ENCODE data around the gene CSF2RB. TPM values are rescaled to one million over a fixed set of nuclear protein-coding genes. Genes with fewer than 3 reads are reported as not detected.
A peak's percentile ranks its signal among the peaks of the same experiment; 100 is the strongest.

CSF2RB gene
- total RNA-seq, 4 donors from 2014 or later: 3.9 to 13.6 (median 4.7) TPM

DNA sequence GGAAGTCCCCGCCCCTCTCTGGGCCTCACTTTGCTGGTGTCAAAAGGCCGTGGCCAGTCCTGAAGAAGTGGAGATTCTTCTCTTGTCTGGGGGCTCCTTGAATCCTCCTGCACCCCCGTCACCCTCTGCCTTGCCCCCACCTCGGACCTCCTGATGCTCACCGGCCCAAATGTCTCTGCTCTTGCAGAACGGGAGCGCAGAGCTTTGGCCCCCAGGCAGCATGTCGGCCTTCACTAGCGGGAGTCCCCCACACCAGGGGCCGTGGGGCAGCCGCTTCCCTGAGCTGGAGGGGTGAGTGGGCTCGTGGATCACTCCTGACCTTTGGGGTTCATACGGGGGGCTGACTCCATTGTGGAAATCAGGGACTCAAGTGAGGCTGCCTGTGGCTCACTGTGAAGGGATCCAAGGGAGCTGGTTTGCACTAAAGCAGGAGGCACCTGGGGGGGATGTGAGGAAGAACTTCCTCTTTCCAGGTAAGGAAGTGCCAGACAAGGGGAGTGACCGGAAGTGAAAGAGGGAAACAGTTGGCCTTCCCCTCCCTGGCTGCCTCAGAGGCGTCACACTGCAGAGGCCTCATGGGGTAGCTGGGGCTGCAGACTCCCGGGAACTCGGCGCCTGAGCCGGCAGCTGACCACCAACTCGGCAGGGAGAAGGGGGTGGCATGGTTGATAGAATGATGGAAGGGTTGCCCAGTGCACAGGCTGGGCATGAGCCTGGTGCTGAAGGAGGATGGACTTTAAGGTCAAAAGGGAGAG is 23.1 kb downstream of the CSF2RB start:
- 80% methylated on average over 14 of the region's 20 CpGs for WGBS
- peak in 1 of 2 donors; percentile 74 for DNase-seq (ENCODE audit: low spot score in 2 of 2)
- Histone ChIP-seq H3K4me1 (no peaks in the 10 kb centered on the region), H3K4me3 (no peak overlapping the region), H3K36me3 (peaks cover 3% of the 10 kb centered on the region), H3K9me3 (no peaks in the 10 kb centered on the region), H3K27ac (no peak overlapping the region), H3K27me3 (no peaks in the 10 kb centered on the region)
- TF ChIP-seq POLR2AphosphoS5 (IDR thresholded peaks at IDR 0.05) (no peak), EP300 (IDR thresholded peaks at IDR 0.05) (no peak), POLR2A (IDR thresholded peaks at IDR 0.05) (no peak)
- TF ChIP-seq, protein P1, sequence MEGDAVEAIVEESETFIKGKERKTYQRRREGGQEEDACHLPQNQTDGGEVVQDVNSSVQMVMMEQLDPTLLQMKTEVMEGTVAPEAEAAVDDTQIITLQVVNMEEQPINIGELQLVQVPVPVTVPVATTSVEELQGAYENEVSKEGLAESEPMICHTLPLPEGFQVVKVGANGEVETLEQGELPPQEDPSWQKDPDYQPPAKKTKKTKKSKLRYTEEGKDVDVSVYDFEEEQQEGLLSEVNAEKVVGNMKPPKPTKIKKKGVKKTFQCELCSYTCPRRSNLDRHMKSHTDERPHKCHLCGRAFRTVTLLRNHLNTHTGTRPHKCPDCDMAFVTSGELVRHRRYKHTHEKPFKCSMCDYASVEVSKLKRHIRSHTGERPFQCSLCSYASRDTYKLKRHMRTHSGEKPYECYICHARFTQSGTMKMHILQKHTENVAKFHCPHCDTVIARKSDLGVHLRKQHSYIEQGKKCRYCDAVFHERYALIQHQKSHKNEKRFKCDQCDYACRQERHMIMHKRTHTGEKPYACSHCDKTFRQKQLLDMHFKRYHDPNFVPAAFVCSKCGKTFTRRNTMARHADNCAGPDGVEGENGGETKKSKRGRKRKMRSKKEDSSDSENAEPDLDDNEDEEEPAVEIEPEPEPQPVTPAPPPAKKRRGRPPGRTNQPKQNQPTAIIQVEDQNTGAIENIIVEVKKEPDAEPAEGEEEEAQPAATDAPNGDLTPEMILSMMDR (IDR thresholded peaks at IDR 0.05): no peak

GRCh38 chr22:36937319-36938027 is 24.0 kb downstream of the CSF2RB start:
- no peaks in the 10 kb centered on the region for H3K4me1 ChIP-seq
- TF ChIP-seq POLR2A (IDR thresholded peaks at IDR 0.05): no peak
- TF ChIP-seq EP300 (IDR thresholded peaks at IDR 0.05): no peak
- TF ChIP-seq, protein P1 (IDR thresholded peaks at IDR 0.05): no peak
- no peak for TF ChIP-seq POLR2AphosphoS5 (IDR thresholded peaks at IDR 0.05)
- peak in 1 of 2 donors; percentile 69 for DNase-seq (ENCODE audit: low spot score in 2 of 2)
- H3K27me3 ChIP-seq: no peaks in the 10 kb centered on the region
- 94% methylated on average over 7 of the region's 14 CpGs for WGBS
- H3K36me3 ChIP-seq: peaks cover 3% of the 10 kb centered on the region
- H3K27ac ChIP-seq: no peak overlapping the region
- no peaks in the 10 kb centered on the region for H3K9me3 ChIP-seq
- H3K4me3 ChIP-seq: no peak overlapping the region

- TF ChIP-seq POLR2AphosphoS5 (IDR thresholded peaks at IDR 0.05): no peak
- TF ChIP-seq EP300 (IDR thresholded peaks at IDR 0.05): no peak
- TF ChIP-seq, protein P1 (IDR thresholded peaks at IDR 0.05): no peak
- no peak for TF ChIP-seq POLR2A (IDR thresholded peaks at IDR 0.05)
- Histone ChIP-seq H3K27me3 (no peaks in the 10 kb centered on the region), H3K4me3 (no peak overlapping the region), H3K27ac (no peak overlapping the region), H3K9me3 (no peaks in the 10 kb centered on the region), H3K4me1 (no peaks in the 10 kb centered on the region), H3K36me3 (no peaks in the 10 kb centered on the region)
- 92% methylated on average over 11 of the region's 12 CpGs for WGBS
- DNase-seq (ENCODE audit: low spot score in 2 of 2): peak in 1 of 2 donors; percentile 58
Observed at GRCh38 chr22:36938028-36938425, 24.6 kb downstream of the CSF2RB start.

DNA sequence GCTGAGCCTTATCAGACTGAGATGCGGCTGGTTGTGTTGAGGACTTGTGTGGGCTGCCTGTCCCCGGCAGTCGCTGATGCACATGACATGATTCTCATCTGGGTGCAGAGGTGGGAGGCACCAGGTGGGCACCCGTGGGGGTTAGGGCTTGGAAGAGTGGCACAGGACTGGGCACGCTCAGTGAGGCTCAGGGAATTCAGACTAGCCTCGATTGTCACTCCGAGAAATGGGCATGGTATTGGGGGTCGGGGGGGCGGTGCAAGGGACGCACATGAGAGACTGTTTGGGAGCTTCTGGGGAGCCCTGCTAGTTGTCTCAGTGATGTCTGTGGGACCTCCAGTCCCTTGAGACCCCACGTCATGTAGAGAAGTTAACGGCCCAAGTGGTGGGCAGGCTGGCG is 25.5 kb downstream of the CSF2RB start:
- WGBS: 95% methylated on average over 13 of the region's 13 CpGs
- peak in 1 of 2 donors; percentile 70 for DNase-seq (ENCODE audit: low spot score in 2 of 2)
- Histone ChIP-seq H3K27ac (no peak overlapping the region), H3K27me3 (no peaks in the 10 kb centered on the region), H3K36me3 (no peaks in the 10 kb centered on the region), H3K9me3 (no peaks in the 10 kb centered on the region), H3K4me1 (no peaks in the 10 kb centered on the region), H3K4me3 (no peak overlapping the region)
- TF ChIP-seq POLR2AphosphoS5 (IDR thresholded peaks at IDR 0.05) (no peak), POLR2A (IDR thresholded peaks at IDR 0.05) (no peak), EP300 (IDR thresholded peaks at IDR 0.05) (no peak)
- TF ChIP-seq, protein P1 (IDR thresholded peaks at IDR 0.05): no peak

DNA sequence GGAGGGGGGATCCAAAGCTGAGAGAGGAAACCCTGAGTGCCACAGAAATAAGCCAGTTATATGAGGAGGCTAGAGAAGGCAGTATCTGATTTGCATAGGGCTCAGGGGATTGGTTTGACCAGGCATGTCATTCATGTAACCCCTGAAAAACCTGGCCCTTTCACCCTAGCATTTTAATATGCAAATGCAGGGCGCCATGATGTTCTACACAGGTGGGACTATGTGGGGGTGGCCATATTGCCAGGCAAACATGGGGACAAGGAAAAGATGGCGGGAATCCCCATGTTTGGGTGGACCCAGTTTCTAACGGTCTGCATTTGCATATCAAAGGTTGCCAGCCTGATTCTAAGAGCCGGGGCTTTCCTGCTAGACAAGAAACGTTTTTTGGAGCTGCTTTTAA is 27.2 kb downstream of the CSF2RB start:
- WGBS: 40% methylated on average over 5 of the region's 5 CpGs
- Histone ChIP-seq H3K36me3 (no peaks in the 10 kb centered on the region), H3K4me1 (no peaks in the 10 kb centered on the region), H3K4me3 (no peak overlapping the region), H3K27me3 (peaks cover 7% of the 10 kb centered on the region), H3K27ac (no peak overlapping the region), H3K9me3 (no peaks in the 10 kb centered on the region)
- TF ChIP-seq POLR2AphosphoS5 (IDR thresholded peaks at IDR 0.05): no peak
- TF ChIP-seq EP300 (IDR thresholded peaks at IDR 0.05): no peak
- TF ChIP-seq, protein P1 (IDR thresholded peaks at IDR 0.05): no peak
- no peak for TF ChIP-seq POLR2A (IDR thresholded peaks at IDR 0.05)
- peak in 1 of 2 donors; percentile 16 for DNase-seq (ENCODE audit: low spot score in 2 of 2)

Data from suprapubic skin (tissue), 4 donors.